ENCODE data around the gene HLA-DQB1.

HLA-DQB1 gene

GRCh38 chr6:32624565-32624964 is 41.9 kb downstream of the HLA-DQB1 start:
- no peak for DNase-seq

GRCh38 chr6:32623693-32624092 is 42.8 kb downstream of the HLA-DQB1 start:
- DNase-seq, result no peak

DNA sequence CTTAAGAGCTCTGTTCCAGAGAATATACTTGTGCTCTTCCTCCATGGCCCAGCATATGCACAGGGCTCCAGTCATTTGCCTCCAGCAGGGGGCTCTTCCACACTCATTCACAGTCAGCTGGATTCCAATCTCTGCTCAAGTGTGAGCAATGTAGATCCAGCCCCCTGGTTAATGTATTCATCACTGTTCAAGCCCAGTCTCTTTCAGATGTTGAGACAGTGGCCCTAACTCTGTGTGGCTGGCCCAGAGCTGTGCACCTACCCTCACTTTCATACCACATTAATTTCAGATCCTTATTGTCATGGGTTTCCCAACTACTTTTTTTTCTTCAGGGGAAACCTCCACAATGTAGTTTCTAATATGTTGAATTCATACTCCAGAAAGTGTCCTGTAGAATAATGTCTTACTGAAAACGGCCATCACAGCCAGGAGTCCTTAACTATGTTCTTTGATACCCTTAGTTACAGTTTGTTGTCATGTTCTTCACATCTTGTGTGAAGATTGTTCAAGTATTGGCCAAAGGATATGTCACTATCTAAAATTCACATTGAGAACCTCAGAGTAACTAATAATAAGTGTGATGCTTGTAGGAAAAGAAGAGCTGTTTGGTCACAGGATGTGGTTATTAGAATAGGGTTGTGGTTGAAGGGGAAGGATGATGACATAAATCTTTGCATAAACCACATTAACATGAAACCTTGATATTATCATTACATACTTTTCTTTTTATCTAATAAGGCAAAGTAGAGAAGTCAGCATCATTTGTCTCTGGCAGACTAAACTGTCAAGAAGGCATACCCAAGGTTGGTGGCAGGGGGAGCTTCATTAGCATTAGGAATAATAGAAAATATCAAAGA is 43.7 kb downstream of the HLA-DQB1 start:
- peak; percentile 21 for DNase-seq

- no peak for DNase-seq
Observed at GRCh38 chr6:32621372-32621771, 45.1 kb downstream of the HLA-DQB1 start.

DNA sequence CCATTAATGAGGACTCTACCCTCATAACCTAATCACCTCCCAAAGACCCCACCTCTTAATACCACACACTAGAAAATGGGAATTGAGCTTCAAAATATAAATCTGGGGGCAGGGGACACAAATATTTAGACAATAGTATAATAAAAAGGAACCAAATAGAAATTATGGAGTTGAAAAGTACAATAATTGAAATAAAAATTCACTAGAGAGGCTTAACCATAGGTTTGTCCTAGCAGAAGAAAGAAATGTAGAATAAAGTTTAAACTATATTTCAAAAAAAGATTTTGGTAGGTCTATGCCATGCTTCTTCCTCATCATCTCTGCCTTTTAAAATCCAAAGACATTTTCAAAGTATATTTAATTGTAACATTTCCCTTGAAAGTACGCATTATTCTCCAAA is 48.7 kb downstream of the HLA-DQB1 start:
- no peak for DNase-seq

- no peak for DNase-seq
Observed at GRCh38 chr6:32615885-32616532, 50.4 kb downstream of the HLA-DQB1 start.

- no peak for DNase-seq
Observed at GRCh38 chr6:32614366-32615081, 51.9 kb downstream of the HLA-DQB1 start.

DNA sequence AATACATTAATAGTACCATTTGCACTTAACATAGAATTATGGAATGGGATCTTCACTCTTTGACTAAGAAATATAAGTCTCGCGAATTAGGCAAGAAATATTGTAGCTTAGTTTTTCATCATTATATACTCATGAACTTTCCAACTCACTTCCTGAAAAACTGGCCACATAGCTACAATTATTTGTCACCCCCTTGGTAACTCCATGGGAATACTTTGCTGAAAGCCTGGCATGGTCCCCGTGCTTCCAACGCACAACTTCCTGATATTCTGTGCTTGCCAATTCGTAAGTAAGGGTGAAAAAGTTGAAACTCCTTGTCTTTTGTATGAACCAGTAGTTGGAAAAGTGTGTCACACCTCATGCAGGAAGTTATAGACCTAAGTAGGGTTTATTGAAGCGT is 53.0 kb downstream of the HLA-DQB1 start:
- DNase-seq, result no peak

- no peak for DNase-seq
Observed at GRCh38 chr6:32610682-32611296, 55.7 kb downstream of the HLA-DQB1 start.

DNA sequence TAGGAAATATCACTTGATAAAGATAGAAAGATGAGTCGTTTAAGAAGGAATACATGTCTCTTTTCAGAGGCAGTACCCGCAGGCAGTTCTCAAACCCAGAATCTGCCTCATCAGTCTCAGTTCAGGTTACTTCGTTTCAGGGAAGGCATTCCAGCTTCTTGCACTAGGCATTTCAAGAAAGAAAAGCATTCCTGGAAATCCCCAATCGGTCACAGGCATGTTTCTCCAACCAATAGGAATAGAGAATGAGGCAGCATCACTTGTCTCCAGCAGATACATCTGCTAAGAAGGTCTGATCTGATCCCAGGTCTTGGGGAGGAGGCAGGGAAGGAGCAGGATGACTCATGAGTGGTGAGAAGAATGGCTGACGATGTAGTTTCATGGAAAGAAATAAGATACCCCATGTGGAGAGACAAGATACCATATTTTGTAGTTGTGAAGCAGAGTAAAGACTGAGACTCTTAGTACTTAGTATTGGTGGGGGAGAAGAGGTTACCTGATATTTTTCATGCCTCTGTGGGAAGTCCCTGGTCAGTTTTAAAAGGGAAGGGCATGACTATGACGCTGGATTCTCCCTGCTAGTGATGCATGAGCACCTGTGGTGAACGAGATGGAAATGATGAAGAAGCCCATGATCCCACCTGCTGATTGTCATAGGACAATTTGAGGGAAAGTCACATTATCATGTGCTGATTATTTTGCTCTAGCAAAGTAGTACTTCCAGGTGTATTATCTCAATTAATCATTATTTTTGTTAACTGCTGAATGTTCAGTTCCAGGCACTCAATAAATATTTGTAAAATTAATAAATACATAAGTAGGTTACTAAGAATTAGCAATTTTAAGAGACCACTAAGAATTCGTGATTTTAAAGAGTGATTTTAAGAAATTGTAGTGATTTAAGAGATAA is 56.5 kb downstream of the HLA-DQB1 start:
- peak; percentile 91 for DNase-seq

Measured in EL (cell line).